H9 (cell line): Measurements from ENCODE around the gene PLCZ1. TPM values are rescaled to one million over a fixed set of nuclear protein-coding genes. Genes with fewer than 3 reads are reported as not detected.

Experiments
- DNase-seq: peaks from one replicate; pipeline ENCODE4 v3.0.0-alpha.2; 2017
- H2AFZ ChIP-seq: one replicate; pipeline ENCODE4 v1.6.1; 2013; ENCODE audit warnings: mild to moderate bottlenecking, low read length, control low read depth, moderate library complexity
- H2AK5ac ChIP-seq: 2 replicates; pipeline ENCODE4 v1.6.1; 2013; ENCODE audit warnings: low read length, control low read depth, mixed read lengths; ENCODE audit not compliant: insufficient read length
- H2BK120ac ChIP-seq: one replicate; pipeline ENCODE4 v1.6.1; 2013; ENCODE audit warnings: low read depth, mild to moderate bottlenecking, low read length, control low read depth, inconsistent platforms; ENCODE audit not compliant: poor library complexity, severe bottlenecking
- H2BK12ac ChIP-seq: 2 replicates; pipeline ENCODE4 v1.6.1; 2013; ENCODE audit warnings: low read length, control low read depth, mixed read lengths, low read depth; ENCODE audit not compliant: insufficient read length
- H2BK15ac ChIP-seq: 2 replicates; pipeline ENCODE4 v1.6.1; 2013; ENCODE audit warnings: low read depth, low read length, control low read depth
- H2BK20ac ChIP-seq: one replicate; pipeline ENCODE4 v1.6.1; 2013; ENCODE audit warnings: low read depth, mild to moderate bottlenecking, low read length, control low read depth, inconsistent platforms; ENCODE audit not compliant: poor library complexity, severe bottlenecking
- H2BK5ac ChIP-seq: 2 replicates; pipeline ENCODE4 v1.6.1; 2013; ENCODE audit warnings: low read length, control low read depth, mixed read lengths; ENCODE audit not compliant: insufficient read length
- H3K14ac ChIP-seq: 2 replicates; pipeline ENCODE4 v1.6.1; 2013; ENCODE audit warnings: low read length, control low read depth; ENCODE audit not compliant: insufficient read depth
- H3K18ac ChIP-seq: 2 replicates; pipeline ENCODE4 v1.6.1; 2013; ENCODE audit warnings: low read depth, mild to moderate bottlenecking, mixed read lengths, low read length, control low read depth; ENCODE audit not compliant: insufficient read length
- H3K23ac ChIP-seq: 2 replicates; pipeline ENCODE4 v1.6.1; 2013; ENCODE audit warnings: low read length, control low read depth, mixed read lengths, low read depth; ENCODE audit not compliant: insufficient read length
- H3K23me2 ChIP-seq: 2 replicates; pipeline ENCODE4 v1.6.1; 2013; ENCODE audit warnings: low read depth, mild to moderate bottlenecking, mixed read lengths, low read length, control low read depth; ENCODE audit not compliant: insufficient read length, poor library complexity, severe bottlenecking
- H3K27ac ChIP-seq: 2 replicates; pipeline ENCODE4 v1.5.1; 2013; ENCODE audit warnings: low read length, control low read depth, mixed read lengths, low read depth; ENCODE audit not compliant: insufficient read length
- H3K27me3 ChIP-seq: 2 replicates; pipeline ENCODE4 v1.6.1; 2013; ENCODE audit warnings: low read length, control low read depth, inconsistent platforms; ENCODE audit not compliant: insufficient read depth
- H3K4ac ChIP-seq: 2 replicates; pipeline ENCODE4 v1.6.1; 2013; ENCODE audit warnings: low read depth, mild to moderate bottlenecking, control low read depth, inconsistent platforms, low read length, moderate library complexity
- H3K4me1 ChIP-seq: 2 replicates; pipeline ENCODE4 v1.6.1; 2013; ENCODE audit warnings: low read length, control low read depth, inconsistent platforms; ENCODE audit not compliant: insufficient read depth
- H3K4me2 ChIP-seq: 2 replicates; pipeline ENCODE4 v1.6.1; 2013; ENCODE audit warnings: low read length, control low read depth, mixed read lengths; ENCODE audit not compliant: insufficient read length, insufficient read depth
- H3K56ac ChIP-seq: 2 replicates; pipeline ENCODE4 v1.6.1; 2013; ENCODE audit warnings: low read depth, mild to moderate bottlenecking, mixed read lengths, low read length, control low read depth; ENCODE audit not compliant: insufficient read length
- H3K79me1 ChIP-seq: 2 replicates; pipeline ENCODE4 v1.6.1; 2013; ENCODE audit warnings: low read depth, mild to moderate bottlenecking, moderate library complexity, low read length, control low read depth, inconsistent platforms; ENCODE audit not compliant: insufficient read depth, poor library complexity, severe bottlenecking
- H3K79me2 ChIP-seq: 2 replicates; pipeline ENCODE4 v1.6.1; 2013; ENCODE audit warnings: low read length, control low read depth, inconsistent platforms; ENCODE audit not compliant: insufficient read depth
- H3K9ac ChIP-seq: 2 replicates; pipeline ENCODE4 v1.6.1; 2013; ENCODE audit warnings: low read length, control low read depth, mixed read lengths; ENCODE audit not compliant: insufficient read length; ENCODE audit errors: extremely low read depth
- H3K9me3 ChIP-seq: one replicate; pipeline ENCODE4 v1.6.1; 2013; ENCODE audit warnings: low read depth, low read length, inconsistent platforms; ENCODE audit not compliant: control insufficient read depth
- H3T11ph ChIP-seq: one replicate; pipeline ENCODE4 v1.6.1; 2013; ENCODE audit warnings: mild to moderate bottlenecking, low read length, control low read depth, inconsistent platforms
- H4K20me1 ChIP-seq: one replicate; pipeline ENCODE4 v1.6.1; 2013; ENCODE audit not compliant: control insufficient read depth, insufficient read length, insufficient read depth
- H4K5ac ChIP-seq: 2 replicates; pipeline ENCODE4 v1.6.1; 2013; ENCODE audit warnings: low read depth, mild to moderate bottlenecking, mixed read lengths, low read length, control low read depth; ENCODE audit not compliant: insufficient read length
- H4K8ac ChIP-seq: replicated peaks from 2 replicates; pipeline ENCODE4 v1.6.1; 2013; ENCODE audit warnings: low read length, control low read depth, mixed read lengths, low read depth; ENCODE audit not compliant: insufficient read length
- H4K91ac ChIP-seq: 2 replicates; pipeline ENCODE4 v1.6.1; 2013; ENCODE audit warnings: low read depth, mild to moderate bottlenecking, moderate library complexity, mixed read lengths, low read length, control low read depth; ENCODE audit not compliant: insufficient read length
- H3K27ac Mint-ChIP-seq, 3 experiments: 2 replicates in 2 of 3; 3 replicates in 1 of 3; pipeline ENCODE4 v1.8.0; 2020 to 2021; ENCODE audit warnings: mixed read lengths in 3 of 3, mild to moderate bottlenecking in 1 of 3, moderate library complexity in 1 of 3
- H3K27me3 Mint-ChIP-seq: 2 replicates; pipeline ENCODE4 v1.8.0; 2021; ENCODE audit warnings: low read depth, mild to moderate bottlenecking, moderate library complexity, mixed read lengths
- H3K36me3 Mint-ChIP-seq, 3 experiments: 2 replicates in 2 of 3; 3 replicates in 1 of 3; pipeline ENCODE4 v1.8.0; 2020 to 2021; ENCODE audit warnings: low read depth in 3 of 3, mixed read lengths in 3 of 3; ENCODE audit not compliant: insufficient read depth in 1 of 3
- H3K4me1 Mint-ChIP-seq, 2 experiments: 2 replicates each; pipeline ENCODE4 v1.8.0; 2020; ENCODE audit warnings: mixed read lengths in 2 of 2
- H3K4me3 Mint-ChIP-seq, 2 experiments: 2 replicates in 1 of 2; 3 replicates in 1 of 2; pipeline ENCODE4 v1.8.0; 2020 to 2021; ENCODE audit warnings: mild to moderate bottlenecking in 2 of 2, mixed read lengths in 2 of 2, moderate library complexity in 1 of 2
- H3K9me3 Mint-ChIP-seq, 2 experiments: 2 replicates in 1 of 2; 3 replicates in 1 of 2; pipeline ENCODE4 v1.8.0; 2020; ENCODE audit warnings: mild to moderate bottlenecking in 2 of 2, mixed read lengths in 2 of 2, moderate library complexity in 1 of 2
- WGBS: extraction: QIAGEN DNeasy Blood & Tissue Kit; methylation state at CpG from one replicate; pipeline ENCODE4 v1.1.7; 2013; ENCODE audit warnings: missing lambda C conversion rate, low lambda C conversion rate, mixed read lengths; ENCODE audit not compliant: insufficient read length; ENCODE audit errors: extremely low coverage; 5-methylcytosine and 5-hydroxymethylcytosine counted together
- total RNA-seq: library from RNA; stranded (reverse); gene quantifications from 2 replicates; pipeline ENCODE4 v1.2.1, GENCODE V29; 2021
- TF ChIP-seq, protein P1 (sequence below): fragments of 200-600 bp; sonication (generic); conservative IDR thresholded peaks from 3 replicates; pipeline ENCODE4 v1.8.0; 2021; ENCODE audit warnings: antibody characterized with exemption, mild to moderate bottlenecking

Gene PLCZ1
- total RNA-seq, 1 experiment from 2014 or later, result not detected

GRCh38 chr12:18689771-18690170, 48.0 kb downstream of the PLCZ1 start:
- H3K27me3 Mint-ChIP-seq, result no peaks in the 10 kb centered on the region
- no peak for DNase-seq
- no CpG with 5 or more reads among the region's 3 CpGs for WGBS

More at GRCh38 chr12:18689771-18690170, 48.0 kb downstream of the PLCZ1 start:
- Histone ChIP-seq H3K23ac (no peak overlapping the region), H2BK12ac (no peak overlapping the region), H3K4me1 (0 out of 2 replicates have a peak, but pooled peaks cover 2% of the 10 kb centered on the region), H3K23me2 (no peaks in the 10 kb centered on the region), H4K8ac (no peak overlapping the region), H3K79me1 (no peaks in the 10 kb centered on the region), H3K18ac (no peak overlapping the region), H2BK120ac (no peak overlapping the region), H2BK20ac (no peak overlapping the region), H3K27ac (no peak overlapping the region), H2AK5ac (no peak overlapping the region), H3K27me3 (no peaks in the 10 kb centered on the region), H2BK15ac (no peak overlapping the region), H4K20me1 (no peaks in the 10 kb centered on the region), H4K91ac (no peak overlapping the region), H2AFZ (no peak overlapping the region), H3K9me3 (no peaks in the 10 kb centered on the region), H2BK5ac (no peak overlapping the region), H4K5ac (no peak overlapping the region), H3T11ph (no peak overlapping the region), H3K4ac (no peak overlapping the region), H3K79me2 (no peaks in the 10 kb centered on the region), H3K9ac (no peak overlapping the region), H3K4me2 (no peak overlapping the region), H3K14ac (no peak overlapping the region), H3K56ac (no peak overlapping the region)
- H3K4me1 Mint-ChIP-seq, result no peaks in the 10 kb centered on the region
- H3K27ac Mint-ChIP-seq, result no peak overlapping the region
- H3K4me3 Mint-ChIP-seq, result no peak overlapping the region
- H3K36me3 Mint-ChIP-seq, result peaks cover 0 to 5% (median 0%) of the 10 kb centered on the region in 3 experiments; a peak in 2 of 7 replicates
- H3K9me3 Mint-ChIP-seq, result peaks cover 0 to 4% of the 10 kb centered on the region in 2 experiments; a peak in 2 of 5 replicates
- TF ChIP-seq, protein P1, sequence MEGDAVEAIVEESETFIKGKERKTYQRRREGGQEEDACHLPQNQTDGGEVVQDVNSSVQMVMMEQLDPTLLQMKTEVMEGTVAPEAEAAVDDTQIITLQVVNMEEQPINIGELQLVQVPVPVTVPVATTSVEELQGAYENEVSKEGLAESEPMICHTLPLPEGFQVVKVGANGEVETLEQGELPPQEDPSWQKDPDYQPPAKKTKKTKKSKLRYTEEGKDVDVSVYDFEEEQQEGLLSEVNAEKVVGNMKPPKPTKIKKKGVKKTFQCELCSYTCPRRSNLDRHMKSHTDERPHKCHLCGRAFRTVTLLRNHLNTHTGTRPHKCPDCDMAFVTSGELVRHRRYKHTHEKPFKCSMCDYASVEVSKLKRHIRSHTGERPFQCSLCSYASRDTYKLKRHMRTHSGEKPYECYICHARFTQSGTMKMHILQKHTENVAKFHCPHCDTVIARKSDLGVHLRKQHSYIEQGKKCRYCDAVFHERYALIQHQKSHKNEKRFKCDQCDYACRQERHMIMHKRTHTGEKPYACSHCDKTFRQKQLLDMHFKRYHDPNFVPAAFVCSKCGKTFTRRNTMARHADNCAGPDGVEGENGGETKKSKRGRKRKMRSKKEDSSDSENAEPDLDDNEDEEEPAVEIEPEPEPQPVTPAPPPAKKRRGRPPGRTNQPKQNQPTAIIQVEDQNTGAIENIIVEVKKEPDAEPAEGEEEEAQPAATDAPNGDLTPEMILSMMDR, result no peak
